MM.1S (cell line): ENCODE data around the gene LHFPL2.

ENCODE experiments used
- DNase-seq: peaks from one replicate; pipeline ENCODE4 v3.0.0-alpha.2; 2015
- H2AFZ ChIP-seq: fragments of 300-600 bp; sonication (generic); 2 replicates; pipeline ENCODE4 v1.6.0; 2016; ENCODE audit warnings: antibody characterized with exemption, low read length
- H3F3A ChIP-seq: fragments of 300-600 bp; sonication (generic); 2 replicates; pipeline ENCODE4 v1.6.1; 2016; ENCODE audit warnings: mild to moderate bottlenecking, antibody characterized with exemption, low read length, moderate library complexity, mixed read lengths; ENCODE audit not compliant: insufficient read depth
- H3K27ac ChIP-seq: fragments of 300-600 bp; sonication (generic); 2 replicates; pipeline ENCODE4 v1.5.1; 2016; ENCODE audit warnings: mild to moderate bottlenecking, low read length
- H3K27me3 ChIP-seq: fragments of 300-600 bp; sonication (generic); replicated peaks from 2 replicates; pipeline ENCODE4 v1.6.0; 2016; ENCODE audit warnings: low read length; ENCODE audit not compliant: insufficient read depth
- H3K36me3 ChIP-seq: fragments of 300-600 bp; sonication (generic); replicated peaks from 2 replicates; pipeline ENCODE4 v1.6.1; 2016; ENCODE audit warnings: mild to moderate bottlenecking, low read length, mixed read lengths; ENCODE audit not compliant: insufficient read depth
- H3K4me1 ChIP-seq: fragments of 300-600 bp; sonication (generic); 2 replicates; pipeline ENCODE4 v1.6.1; 2016; ENCODE audit warnings: low read length, mixed read lengths
- H3K4me2 ChIP-seq: fragments of 300-600 bp; sonication (generic); 2 replicates; pipeline ENCODE4 v1.6.0; 2016; ENCODE audit warnings: low read depth, low read length
- H3K4me3 ChIP-seq: fragments of 300-600 bp; sonication (generic); 2 replicates; pipeline ENCODE4 v1.5.1; 2016; ENCODE audit warnings: low read length, mixed read lengths
- H3K79me2 ChIP-seq: fragments of 300-600 bp; sonication (generic); 2 replicates; pipeline ENCODE4 v1.6.1; 2016; ENCODE audit warnings: mixed run types, low read length, mixed read lengths
- H3K9ac ChIP-seq: fragments of 300-600 bp; sonication (generic); 2 replicates; pipeline ENCODE4 v1.6.1; 2016; ENCODE audit warnings: low read length, mixed read lengths
- H3K9me2 ChIP-seq: fragments of 300-600 bp; sonication (generic); replicated peaks from 2 replicates; pipeline ENCODE4 v1.6.1; 2016; ENCODE audit warnings: mild to moderate bottlenecking, low read length, mixed read lengths; ENCODE audit not compliant: insufficient read depth
- H3K9me3 ChIP-seq: fragments of 300-600 bp; sonication (generic); replicated peaks from 2 replicates; pipeline ENCODE4 v1.6.1; 2016; ENCODE audit warnings: mild to moderate bottlenecking, low read length, mixed read lengths; ENCODE audit not compliant: insufficient read depth
- H4K20me1 ChIP-seq: fragments of 300-600 bp; sonication (generic); 2 replicates; pipeline ENCODE4 v1.6.1; 2016; ENCODE audit warnings: mild to moderate bottlenecking, low read length, moderate library complexity, mixed read lengths; ENCODE audit not compliant: insufficient read depth
- EZH2 ChIP-seq: fragments of 300-600 bp; sonication (generic); optimal IDR thresholded peaks from 2 replicates; pipeline ENCODE3; 2017; ENCODE audit warnings: low read depth, mild to moderate bottlenecking, antibody characterized with exemption, low read length, mixed read lengths
- EZH2phosphoT487 ChIP-seq: fragments of 300-600 bp; sonication (generic); IDR thresholded peaks from 2 replicates; pipeline ENCODE4 v1.6.1; 2018; ENCODE audit warnings: antibody characterized with exemption, low read length
- TF ChIP-seq, protein P1 (sequence below): fragments of 300-600 bp; sonication (generic); IDR thresholded peaks from 2 replicates; pipeline ENCODE4 v1.5.1; 2016; ENCODE audit warnings: antibody characterized with exemption, low read length, mixed read lengths

Gene LHFPL2

DNA sequence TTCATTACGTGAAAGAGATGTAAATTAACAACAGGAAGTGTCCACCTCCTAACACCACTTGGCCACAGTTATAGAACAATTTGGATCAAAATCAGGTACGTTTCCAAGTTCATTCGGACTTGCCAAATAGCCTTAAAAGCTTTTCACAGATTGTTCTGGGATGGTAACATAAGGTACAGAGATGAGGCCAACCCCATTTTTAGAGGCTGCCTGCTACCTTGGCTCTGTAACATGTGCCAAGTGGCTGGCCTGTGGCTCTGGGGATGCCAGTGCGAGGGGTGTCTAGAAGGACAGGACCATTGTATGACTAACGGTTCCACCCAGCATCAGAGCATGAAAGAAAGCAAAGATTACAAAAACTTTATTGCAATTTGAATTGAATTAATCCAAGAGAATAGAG lies 91.0 kb downstream of the LHFPL2 start:
- Histone ChIP-seq H3K9me2 (no peaks in the 10 kb centered on the region), H3K27ac (no peak overlapping the region), H3K4me2 (no peak overlapping the region), H3F3A (no peaks in the 10 kb centered on the region), H3K9ac (no peak overlapping the region), H3K4me1 (no peaks in the 10 kb centered on the region), H3K79me2 (no peaks in the 10 kb centered on the region), H3K36me3 (no peaks in the 10 kb centered on the region), H4K20me1 (no peaks in the 10 kb centered on the region), H3K4me3 (no peak overlapping the region), H2AFZ (no peak overlapping the region), H3K9me3 (no peaks in the 10 kb centered on the region), H3K27me3 (no peaks in the 10 kb centered on the region)
- no peak for DNase-seq
- TF ChIP-seq EZH2: no peak
- TF ChIP-seq, protein P1, sequence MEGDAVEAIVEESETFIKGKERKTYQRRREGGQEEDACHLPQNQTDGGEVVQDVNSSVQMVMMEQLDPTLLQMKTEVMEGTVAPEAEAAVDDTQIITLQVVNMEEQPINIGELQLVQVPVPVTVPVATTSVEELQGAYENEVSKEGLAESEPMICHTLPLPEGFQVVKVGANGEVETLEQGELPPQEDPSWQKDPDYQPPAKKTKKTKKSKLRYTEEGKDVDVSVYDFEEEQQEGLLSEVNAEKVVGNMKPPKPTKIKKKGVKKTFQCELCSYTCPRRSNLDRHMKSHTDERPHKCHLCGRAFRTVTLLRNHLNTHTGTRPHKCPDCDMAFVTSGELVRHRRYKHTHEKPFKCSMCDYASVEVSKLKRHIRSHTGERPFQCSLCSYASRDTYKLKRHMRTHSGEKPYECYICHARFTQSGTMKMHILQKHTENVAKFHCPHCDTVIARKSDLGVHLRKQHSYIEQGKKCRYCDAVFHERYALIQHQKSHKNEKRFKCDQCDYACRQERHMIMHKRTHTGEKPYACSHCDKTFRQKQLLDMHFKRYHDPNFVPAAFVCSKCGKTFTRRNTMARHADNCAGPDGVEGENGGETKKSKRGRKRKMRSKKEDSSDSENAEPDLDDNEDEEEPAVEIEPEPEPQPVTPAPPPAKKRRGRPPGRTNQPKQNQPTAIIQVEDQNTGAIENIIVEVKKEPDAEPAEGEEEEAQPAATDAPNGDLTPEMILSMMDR: no peak
- TF ChIP-seq EZH2phosphoT487: no peak

DNA sequence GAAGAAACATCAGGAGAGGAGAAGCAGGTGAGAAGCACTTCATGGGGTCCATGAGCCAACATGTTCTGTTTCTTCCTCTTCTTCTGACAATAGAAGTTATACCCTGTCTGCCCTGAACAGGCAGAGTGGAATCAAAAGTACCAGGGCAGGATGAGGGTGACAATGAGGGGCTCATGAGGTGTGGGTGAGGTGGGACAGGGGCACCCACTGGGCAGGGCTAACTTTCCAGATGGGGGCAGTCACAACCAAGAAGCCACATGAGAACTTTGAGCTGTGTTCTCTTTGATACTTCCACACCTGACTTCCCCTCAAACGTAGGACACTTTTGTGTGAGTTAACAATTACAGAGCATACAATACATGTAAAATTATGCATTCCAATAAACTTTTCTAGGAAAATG lies 92.7 kb downstream of the LHFPL2 start:
- H3K36me3 ChIP-seq: no peaks in the 10 kb centered on the region
- no peaks in the 10 kb centered on the region for H3K27me3 ChIP-seq
- H3K9me2 ChIP-seq: no peaks in the 10 kb centered on the region
- no peak overlapping the region for H3K4me2 ChIP-seq
- H3K4me3 ChIP-seq: no peak overlapping the region
- H3F3A ChIP-seq: no peaks in the 10 kb centered on the region
- no peak overlapping the region for H3K9ac ChIP-seq
- H3K4me1 ChIP-seq: no peaks in the 10 kb centered on the region
- H3K79me2 ChIP-seq: no peaks in the 10 kb centered on the region
- H3K9me3 ChIP-seq: no peaks in the 10 kb centered on the region
- H3K27ac ChIP-seq: no peak overlapping the region
- H2AFZ ChIP-seq: no peak overlapping the region
- TF ChIP-seq EZH2 (no peak), EZH2phosphoT487 (no peak)
- TF ChIP-seq, protein P1: no peak
- no peak for DNase-seq
- no peaks in the 10 kb centered on the region for H4K20me1 ChIP-seq

DNA sequence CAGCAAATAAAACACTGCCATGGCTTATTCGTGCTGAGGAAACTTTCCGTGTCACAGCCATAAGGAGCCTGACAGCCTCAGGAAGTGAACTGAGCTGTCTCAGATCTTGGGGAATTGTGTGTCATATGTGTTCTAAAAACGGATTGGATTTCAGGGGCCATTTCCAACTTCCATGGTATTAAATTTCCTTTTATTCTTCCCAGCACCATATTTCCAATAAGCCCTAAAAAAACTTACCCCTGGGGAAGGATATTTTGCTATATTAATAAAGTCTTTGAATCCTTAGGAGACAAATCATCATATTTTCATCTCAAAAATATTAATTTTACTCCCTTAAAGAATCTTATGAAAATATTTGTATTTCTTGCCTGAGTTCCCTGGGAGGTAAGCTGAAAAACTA lies 93.9 kb downstream of the LHFPL2 start:
- Histone ChIP-seq H3K4me1 (no peaks in the 10 kb centered on the region), H3K4me2 (no peak overlapping the region), H3K9me2 (no peaks in the 10 kb centered on the region), H3F3A (no peaks in the 10 kb centered on the region), H3K27me3 (no peaks in the 10 kb centered on the region), H4K20me1 (no peaks in the 10 kb centered on the region), H3K4me3 (no peak overlapping the region), H3K79me2 (no peaks in the 10 kb centered on the region), H2AFZ (no peak overlapping the region), H3K9me3 (no peaks in the 10 kb centered on the region), H3K9ac (no peak overlapping the region), H3K36me3 (no peaks in the 10 kb centered on the region), H3K27ac (no peak overlapping the region)
- DNase-seq: no peak
- TF ChIP-seq, protein P1: no peak
- no peak for TF ChIP-seq EZH2phosphoT487
- TF ChIP-seq EZH2: no peak
